Activated CD4-positive, alpha-beta memory T cell treated with anti-CD3 and anti-CD28 coated beads for 36 hours (primary cell): ENCODE measurements around the gene SEC22C. TPM values are rescaled to one million over a fixed set of nuclear protein-coding genes. Genes with fewer than 3 reads are reported as not detected.
A peak's percentile ranks its signal among the peaks of the same experiment; 100 is the strongest.
"Not testable (repeated sequence)": the region's sequence is repeated elsewhere in the genome, so short reads cannot be mapped to it uniquely, and the experiment has no call there.

Experiments
- CTCF ChIA-PET: fragments of 350-600 bp; sonication (Branson Sonifier 250); formaldehyde crosslinking; loops from one replicate; lab custom pipeline; 2021; ENCODE audit warnings: antibody characterized with exemption, inconsistent platforms; lab: Charles Lee
- POLR2A ChIA-PET: fragments of 350-600 bp; sonication (Branson Sonifier 250); formaldehyde crosslinking; loops from one replicate; lab custom pipeline; 2021; ENCODE audit warnings: antibody characterized with exemption; lab: Charles Lee
- DNase-seq: peaks from one replicate; pipeline ENCODE4 v3.0.0-alpha.2; 2020
- H3K27ac Mint-ChIP-seq: one replicate; pipeline ENCODE4 v1.8.0; 2021; ENCODE audit warnings: mixed read lengths
- H3K27me3 Mint-ChIP-seq: one replicate; pipeline ENCODE4 v1.8.0; 2021; ENCODE audit warnings: mixed read lengths
- H3K36me3 Mint-ChIP-seq: one replicate; pipeline ENCODE4 v1.8.0; 2021; ENCODE audit warnings: mixed read lengths
- H3K4me1 Mint-ChIP-seq: one replicate; pipeline ENCODE4 v1.8.0; 2021; ENCODE audit warnings: low read depth, mixed read lengths
- H3K4me3 Mint-ChIP-seq: one replicate; pipeline ENCODE4 v1.8.0; 2021; ENCODE audit warnings: mild to moderate bottlenecking, mixed read lengths
- H3K9me3 Mint-ChIP-seq: one replicate; pipeline ENCODE4 v1.8.0; 2021; ENCODE audit warnings: mixed read lengths
- intact Hi-C: fragments of 100-400 bp; cut with micrococcal nuclease; formaldehyde crosslinking; loops from one replicate; pipeline ENCODE4 v1.15.1; 2023
- total RNA-seq, 2 experiments: library from RNA; stranded (reverse); gene quantifications; one replicate each; pipeline ENCODE4 v1.2.3, GENCODE V29; 2021

Gene SEC22C
- total RNA-seq, 2 experiments from 2014 or later = 47.0 to 49.2 TPM

- POLR2A ChIA-PET = interaction anchor here (1.0 to 3.3 kb wide), 8 partner anchors 9 to 53 kb away, joined by 3 to 31 read pairs (median 8); partner anchors contain the start of genes SEC22C, SS18L2 and ZBTB47
- peak; percentile 77 for DNase-seq
- no peaks in the 10 kb centered on the region for H3K27me3 Mint-ChIP-seq
- CTCF ChIA-PET = interaction anchor here (0.9 to 3.8 kb wide), 8 partner anchors 9 to 99 kb away, joined by 3 to 38 read pairs (median 5); partner anchors contain the start of genes SEC22C, SS18L2 and VIPR1
- peak overlapping the region; percentile 98 for H3K27ac Mint-ChIP-seq
- intact Hi-C loops = loop anchor here (1.0 to 5.0 kb wide), 6 partner anchors 11 to 172 kb away; partner anchors contain the start of genes CCDC13, SS18L2 and VIPR1
- H3K36me3 Mint-ChIP-seq = peaks cover 26% of the 10 kb centered on the region
- peak overlapping the region; percentile 98 for H3K4me3 Mint-ChIP-seq
- peaks cover 39% of the 10 kb centered on the region for H3K4me1 Mint-ChIP-seq
- peaks cover 8% of the 10 kb centered on the region for H3K9me3 Mint-ChIP-seq
Observed at GRCh38 chr3:42600958-42601675, 19.4 kb upstream of the SEC22C start.

GRCh38 chr3:42600111-42600957, 18.6 kb upstream of the SEC22C start, which contains the start of gene NKTR:
NKTR (plus strand) TSS chr3:42600686; CDS start chr3:42601007, 321 bp downstream.
- Mint-ChIP-seq H3K36me3 (peaks cover 30% of the 10 kb centered on the region), H3K27ac (peak within 1 kb of the TSS; percentile 98), H3K27me3 (no peaks in the 10 kb centered on the region), H3K4me1 (peaks cover 33% of the 10 kb centered on the region), H3K4me3 (peak within 1 kb of the TSS; percentile 98), H3K9me3 (peaks cover 8% of the 10 kb centered on the region)
- ChIA-PET CTCF (interaction anchor here (0.8 to 3.8 kb wide), 6 partner anchors 10 to 54 kb away, joined by 3 to 38 read pairs (median 8); partner anchors contain the start of genes SEC22C and SS18L2), POLR2A (interaction anchor here (1.0 to 3.3 kb wide), 8 partner anchors 9 to 53 kb away, joined by 3 to 31 read pairs (median 8); partner anchors contain the start of genes SEC22C, SS18L2 and ZBTB47)
- intact Hi-C loops = loop anchor here (1.0 to 5.0 kb wide), 6 partner anchors 10 to 172 kb away; partner anchors contain the start of genes CCDC13, SS18L2 and VIPR1
- peak; percentile 99 for DNase-seq

DNA sequence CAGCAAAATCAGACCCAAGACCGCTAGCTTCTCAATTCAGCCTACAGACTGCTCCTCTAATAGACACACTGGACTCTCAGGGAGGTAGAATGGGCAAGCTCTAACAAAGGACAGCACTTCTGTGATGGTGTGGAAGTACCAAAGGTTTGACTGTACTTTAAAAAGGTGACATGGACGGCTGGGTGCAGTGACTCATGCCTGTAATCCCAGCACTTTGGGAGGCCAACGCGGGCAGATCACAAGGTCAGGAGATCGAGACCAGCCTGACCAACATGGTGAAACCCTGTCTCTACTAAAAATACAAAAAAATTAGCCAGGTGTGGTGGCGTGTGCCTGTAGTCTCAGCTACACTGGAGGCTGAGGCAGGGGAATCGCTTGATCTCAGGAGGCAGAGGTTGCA, 15.3 kb upstream of the SEC22C start:
- H3K4me3 Mint-ChIP-seq, DNase-seq, H3K9me3 Mint-ChIP-seq, H3K27ac Mint-ChIP-seq, intact Hi-C loops, H3K27me3 Mint-ChIP-seq: not testable (repeated sequence)
- CTCF ChIA-PET = interaction anchor here (1.8 kb wide), 1 partner anchor 14 kb away, joined by 8 read pairs; the partner anchor contains the start of gene SEC22C
- Mint-ChIP-seq H3K36me3 (peaks cover 36% of the 10 kb centered on the region), H3K4me1 (peaks cover 31% of the 10 kb centered on the region)
- POLR2A ChIA-PET = interaction anchor here (0.6 kb wide), 1 partner anchor 12 kb away, joined by 3 read pairs; no protein-coding TSS in a partner anchor

DNA sequence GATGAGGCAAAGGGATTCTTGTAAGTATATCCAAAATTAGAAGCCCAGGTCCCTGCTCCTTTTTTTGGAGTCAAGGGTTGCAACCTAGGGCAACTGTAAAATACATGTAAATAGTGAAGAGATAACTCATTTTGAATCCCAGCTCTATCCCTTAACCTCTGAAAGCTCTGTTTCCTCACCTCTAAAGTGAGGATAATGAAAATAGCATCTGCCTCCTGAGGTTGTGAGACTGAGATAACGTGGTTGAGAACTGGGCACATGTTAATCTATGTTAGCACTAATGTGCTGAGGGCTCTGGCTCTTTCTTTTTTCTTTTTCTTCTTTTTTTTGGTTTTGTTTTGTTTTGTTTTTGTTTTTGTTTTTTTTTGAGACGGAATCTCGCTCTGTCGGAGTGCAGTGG, 13.9 kb upstream of the SEC22C start:
- POLR2A ChIA-PET = no interaction called here
- no peak for DNase-seq
- intact Hi-C loops = no loop called here
- H3K9me3 Mint-ChIP-seq = no peaks in the 10 kb centered on the region
- CTCF ChIA-PET = no interaction called here
- peaks cover 44% of the 10 kb centered on the region for H3K36me3 Mint-ChIP-seq
- H3K4me1 Mint-ChIP-seq = peaks cover 38% of the 10 kb centered on the region
- no peaks in the 10 kb centered on the region for H3K27me3 Mint-ChIP-seq
- no peak overlapping the region for H3K27ac Mint-ChIP-seq
- no peak overlapping the region for H3K4me3 Mint-ChIP-seq

DNA sequence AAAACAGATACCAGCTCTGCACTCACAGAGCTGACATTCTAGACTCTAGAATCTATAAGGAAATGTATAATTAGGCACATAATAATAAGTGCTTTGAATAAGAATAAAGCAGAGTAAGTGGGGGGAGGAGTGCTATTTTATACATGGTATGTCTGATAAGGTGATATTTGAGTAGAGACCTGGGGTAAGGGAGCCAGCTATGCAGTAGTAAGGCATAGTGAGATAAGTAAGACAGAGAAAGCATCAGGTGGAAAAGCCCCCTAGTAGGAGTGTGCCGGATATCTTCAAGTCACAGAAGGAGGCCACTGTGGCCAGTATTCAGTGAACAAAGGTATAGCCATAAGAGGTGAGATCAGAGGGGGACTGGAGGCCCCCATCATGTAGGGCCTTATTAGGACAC, 11.9 kb upstream of the SEC22C start:
- ChIA-PET POLR2A (interaction anchor here (1.3 kb wide), 1 partner anchor 13 kb away, joined by 3 read pairs; no protein-coding TSS in a partner anchor), CTCF (interaction anchor here (1.0 kb wide), 1 partner anchor 20 kb away, joined by 4 read pairs; no protein-coding TSS in a partner anchor)
- Mint-ChIP-seq H3K4me3 (no peak overlapping the region), H3K27ac (peak overlapping the region; percentile 44), H3K27me3 (no peaks in the 10 kb centered on the region), H3K36me3 (peaks cover 46% of the 10 kb centered on the region), H3K4me1 (peaks cover 41% of the 10 kb centered on the region), H3K9me3 (no peaks in the 10 kb centered on the region)
- intact Hi-C loops = no loop called here
- DNase-seq = no peak

DNA sequence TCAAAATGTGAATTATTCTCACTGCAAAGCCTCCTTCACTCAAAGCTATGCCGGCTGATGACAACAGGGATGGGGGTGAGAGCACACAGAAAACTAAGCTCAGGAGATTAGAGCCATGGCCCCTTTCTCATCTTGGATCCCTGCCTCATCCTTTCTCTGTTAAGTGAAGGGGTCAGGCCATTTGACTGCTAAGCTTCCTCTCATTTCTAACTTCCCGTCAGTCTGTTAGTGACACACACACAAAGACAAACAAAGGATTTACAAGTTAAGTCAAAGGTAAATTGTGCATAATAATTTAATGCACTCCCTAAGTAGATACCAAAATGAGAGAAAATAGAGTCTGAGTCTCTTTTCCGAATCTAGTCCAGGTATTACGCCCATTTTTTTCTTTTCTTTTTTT, 10.0 kb upstream of the SEC22C start:
- Mint-ChIP-seq H3K27ac (peak overlapping the region; percentile 93), H3K36me3 (peaks cover 41% of the 10 kb centered on the region), H3K4me3 (peak overlapping the region; percentile 90), H3K27me3 (no peaks in the 10 kb centered on the region), H3K4me1 (peaks cover 39% of the 10 kb centered on the region), H3K9me3 (no peaks in the 10 kb centered on the region)
- POLR2A ChIA-PET = interaction anchor here (2.4 to 2.8 kb wide), 2 partner anchors 10 kb away, joined by 31 to 33 read pairs; partner anchors contain the start of genes NKTR and SEC22C
- DNase-seq = no peak
- CTCF ChIA-PET = interaction anchor here (1.1 to 1.9 kb wide), 2 partner anchors 9 to 10 kb away, joined by 4 to 6 read pairs; partner anchors contain the start of gene SEC22C
- intact Hi-C loops = loop anchor here (2.0 kb wide), 1 partner anchor 47 kb away; no protein-coding TSS in a partner anchor

- peaks cover 35% of the 10 kb centered on the region for H3K36me3 Mint-ChIP-seq
- intact Hi-C loops = loop anchor here (1.0 to 2.0 kb wide), 3 partner anchors 9 to 48 kb away; partner anchors contain the start of gene NKTR
- no peaks in the 10 kb centered on the region for H3K9me3 Mint-ChIP-seq
- peak overlapping the region; percentile 93 for H3K27ac Mint-ChIP-seq
- H3K4me1 Mint-ChIP-seq = peaks cover 39% of the 10 kb centered on the region
- no peak for DNase-seq
- ChIA-PET POLR2A (interaction anchor here (1.2 to 2.8 kb wide), 4 partner anchors 10 to 89 kb away, joined by 4 to 33 read pairs (median 18); partner anchors contain the start of genes NKTR, SEC22C and VIPR1), CTCF (interaction anchor here (0.8 to 2.0 kb wide), 8 partner anchors 9 to 400 kb away, joined by 3 to 6 read pairs (median 4); partner anchors contain the start of genes NKTR and SEC22C)
- peak overlapping the region; percentile 90 for H3K4me3 Mint-ChIP-seq
- H3K27me3 Mint-ChIP-seq = no peaks in the 10 kb centered on the region
Observed at GRCh38 chr3:42590989-42591756, 9.4 kb upstream of the SEC22C start.

- Mint-ChIP-seq H3K27me3 (no peaks in the 10 kb centered on the region), H3K4me1 (peaks cover 41% of the 10 kb centered on the region), H3K27ac (peak overlapping the region; percentile 93), H3K36me3 (peaks cover 27% of the 10 kb centered on the region), H3K4me3 (peak overlapping the region; percentile 90), H3K9me3 (no peaks in the 10 kb centered on the region)
- no peak for DNase-seq
- CTCF ChIA-PET = interaction anchor here (0.6 to 2.0 kb wide), 2 partner anchors 11 to 19 kb away, joined by 3 to 6 read pairs; partner anchors contain the start of gene NKTR
- intact Hi-C loops = loop anchor here (1.0 to 2.0 kb wide), 3 partner anchors 7 to 49 kb away; partner anchors contain the start of gene NKTR
- POLR2A ChIA-PET = interaction anchor here (2.1 to 2.8 kb wide), 3 partner anchors 8 to 12 kb away, joined by 4 to 33 read pairs (median 31); partner anchors contain the start of genes NKTR and SEC22C
Observed at GRCh38 chr3:42589382-42590109, 7.8 kb upstream of the SEC22C start.

DNA sequence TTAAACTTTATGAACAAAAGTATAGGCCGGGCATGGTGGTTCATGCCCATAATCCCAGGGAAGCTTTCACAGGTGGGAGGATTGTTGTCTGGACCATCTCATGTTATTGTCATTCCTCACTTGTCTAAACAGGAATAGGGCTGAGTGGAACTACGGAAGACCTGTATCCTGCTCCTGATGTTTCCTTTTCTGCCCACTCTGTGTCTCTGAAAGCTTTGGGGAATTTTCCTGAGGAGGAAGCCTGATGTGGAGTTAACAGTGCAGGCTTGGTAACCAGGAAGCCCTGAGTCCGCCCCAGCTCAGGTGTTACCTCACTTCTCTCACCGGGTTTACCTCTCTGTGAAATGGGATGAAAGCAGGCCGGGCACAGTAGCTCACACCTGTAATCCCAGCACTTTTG, 6.9 kb upstream of the SEC22C start:
- no peak for DNase-seq
- H3K27me3 Mint-ChIP-seq = no peaks in the 10 kb centered on the region
- no peaks in the 10 kb centered on the region for H3K9me3 Mint-ChIP-seq
- intact Hi-C loops = no loop called here
- H3K27ac Mint-ChIP-seq = no peak overlapping the region
- peaks cover 18% of the 10 kb centered on the region for H3K36me3 Mint-ChIP-seq
- POLR2A ChIA-PET = interaction anchor here (0.7 to 2.1 kb wide), 2 partner anchors 11 to 49 kb away, joined by 3 to 4 read pairs; no protein-coding TSS in a partner anchor
- H3K4me1 Mint-ChIP-seq = peaks cover 33% of the 10 kb centered on the region
- CTCF ChIA-PET = no interaction called here
- no peak overlapping the region for H3K4me3 Mint-ChIP-seq
